Activated gamma-delta T cell treated with Interleukin-2 at 50 U/mL for 16 hours (primary cell): ENCODE measurements around the gene RNF208.
A peak's percentile ranks its signal among the peaks of the same experiment; 100 is the strongest.
"Not testable (repeated sequence)": the region's sequence is repeated elsewhere in the genome, so short reads cannot be mapped to it uniquely, and the experiment has no call there.

Source experiments
- DNase-seq: peaks from one replicate; pipeline ENCODE4 v3.0.0-alpha.2; 2020

Gene RNF208

GRCh38 chr9:137252555-137253506, 30.8 kb upstream of the RNF208 start:
- DNase-seq, result no peak

DNA sequence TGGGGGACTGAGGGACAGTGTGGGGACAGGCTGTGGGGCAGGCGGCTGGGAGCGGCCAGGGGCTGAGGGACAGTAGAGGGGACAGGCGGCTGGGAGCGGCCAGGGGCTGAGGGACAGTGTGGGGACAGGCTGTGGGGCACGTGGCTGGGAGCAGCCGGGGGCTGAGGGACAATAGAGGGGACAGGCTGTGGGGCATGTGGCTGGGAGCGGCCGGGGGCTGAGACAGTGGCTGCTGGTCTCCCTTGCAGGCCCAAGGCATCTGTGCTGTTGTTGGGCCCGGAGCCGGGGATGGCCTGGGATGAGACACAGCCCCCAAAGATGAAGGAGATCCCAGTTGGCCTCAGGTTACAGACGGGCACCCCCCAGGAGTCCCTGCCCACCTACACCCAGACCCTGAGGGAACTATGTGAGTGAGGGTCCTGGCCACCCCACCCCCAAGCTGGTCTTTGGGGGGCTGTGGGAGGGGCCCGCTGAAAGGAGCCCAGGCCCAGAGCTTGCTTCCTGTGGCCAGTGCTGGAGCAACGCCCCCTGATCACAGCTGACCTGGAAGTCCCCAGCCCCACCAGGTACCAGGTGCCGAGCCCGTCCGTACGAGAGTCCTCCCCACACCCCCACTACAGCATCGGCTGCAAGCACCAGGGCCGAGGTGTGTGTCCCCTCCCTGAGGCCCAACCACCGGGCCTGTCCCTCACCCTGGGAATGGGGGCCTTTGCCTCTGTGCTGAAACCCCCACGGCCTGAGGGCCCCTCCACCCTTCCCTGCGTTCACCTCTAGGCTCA, 29.6 kb upstream of the RNF208 start:
- no peak for DNase-seq

GRCh38 chr9:137251194-137251461, 29.1 kb upstream of the RNF208 start, which contains the start of gene STPG3:
STPG3 (plus strand) TSS chr9:137251286; CDS start chr9:137251287, 1 bp downstream.
- no peak for DNase-seq

DNA sequence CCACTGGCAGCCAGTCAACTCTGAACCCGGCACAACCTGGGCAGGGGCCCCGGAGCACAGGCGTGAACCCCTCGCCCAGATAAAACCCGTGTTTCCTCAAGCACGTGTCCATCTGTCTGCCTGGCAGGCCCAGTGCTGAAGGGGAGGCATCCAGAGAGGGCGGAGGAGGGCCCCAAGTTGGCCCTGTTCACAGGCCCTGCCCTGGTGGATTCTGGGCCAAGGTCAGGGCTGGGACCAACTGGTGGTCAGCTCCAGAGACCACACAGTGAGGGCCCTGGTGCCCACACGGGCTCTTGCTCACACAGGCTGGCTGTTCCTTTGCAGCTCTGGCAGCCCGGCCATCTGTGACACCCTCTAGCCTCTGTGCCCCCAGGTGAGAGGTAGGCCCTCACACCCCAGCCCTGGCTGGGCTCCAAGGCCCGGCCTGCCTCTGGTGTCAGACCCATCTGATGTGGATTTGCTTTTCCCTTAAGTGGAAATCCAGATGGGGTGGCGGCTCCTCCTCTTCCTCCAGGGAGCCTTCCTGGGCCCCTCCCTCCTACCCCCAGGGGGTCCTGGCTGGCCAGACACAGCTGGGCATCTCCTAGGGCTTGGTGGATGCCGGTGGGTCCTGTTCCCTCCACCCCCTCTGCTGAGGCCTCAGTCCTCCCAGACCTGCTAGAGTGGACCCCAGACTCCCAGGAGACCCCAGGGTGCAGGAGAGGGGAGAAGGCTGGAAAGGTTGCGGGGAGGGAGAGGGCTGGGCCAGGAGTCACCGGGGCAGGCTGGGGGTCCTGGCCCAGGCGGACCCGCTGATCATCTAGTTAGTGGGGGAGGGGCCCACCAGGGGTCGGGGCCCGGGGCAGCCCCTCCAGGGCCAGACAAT, 28.5 kb upstream of the RNF208 start:
- DNase-seq, result no peak

- no peak for DNase-seq
Observed at GRCh38 chr9:137247916-137248175, 25.8 kb upstream of the RNF208 start.

DNA sequence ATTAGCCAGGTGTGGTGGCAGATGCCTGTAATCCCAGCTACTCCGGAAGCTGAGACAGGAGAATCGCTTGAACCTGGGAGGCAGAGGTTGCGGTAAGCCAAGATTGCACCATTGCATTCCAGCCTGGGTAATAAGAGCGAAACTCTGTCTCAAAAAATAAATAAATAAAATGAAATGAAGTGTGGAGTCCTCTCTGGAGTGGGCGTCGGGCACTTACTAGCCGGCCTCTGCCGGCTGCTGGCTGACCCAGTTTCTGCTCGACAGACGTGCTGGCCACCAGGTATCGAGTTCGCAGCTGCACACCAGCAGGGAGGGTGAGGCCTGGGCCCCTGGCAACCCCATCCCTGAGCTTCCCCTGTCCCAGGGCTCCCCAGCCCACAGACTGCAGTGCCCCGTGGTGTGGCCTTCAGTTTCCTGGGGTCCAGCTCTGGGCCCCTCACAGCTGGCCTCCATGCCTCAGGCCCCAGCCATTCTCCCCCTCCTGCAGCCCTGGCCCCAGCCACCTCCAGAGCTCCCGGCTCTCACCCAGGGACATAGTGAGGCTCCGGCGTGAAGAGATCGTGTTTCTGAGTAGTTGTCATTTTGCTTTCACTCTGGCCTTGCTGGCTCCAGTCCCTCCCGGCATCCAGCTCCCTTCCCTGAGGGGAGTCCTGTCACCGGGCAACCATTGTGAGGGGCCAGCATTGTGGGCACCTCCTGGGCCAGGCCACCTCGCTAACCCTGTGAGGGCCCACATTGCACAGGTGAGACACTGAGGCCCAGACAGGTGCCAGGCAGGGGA, 25.3 kb upstream of the RNF208 start:
- no peak for DNase-seq

DNA sequence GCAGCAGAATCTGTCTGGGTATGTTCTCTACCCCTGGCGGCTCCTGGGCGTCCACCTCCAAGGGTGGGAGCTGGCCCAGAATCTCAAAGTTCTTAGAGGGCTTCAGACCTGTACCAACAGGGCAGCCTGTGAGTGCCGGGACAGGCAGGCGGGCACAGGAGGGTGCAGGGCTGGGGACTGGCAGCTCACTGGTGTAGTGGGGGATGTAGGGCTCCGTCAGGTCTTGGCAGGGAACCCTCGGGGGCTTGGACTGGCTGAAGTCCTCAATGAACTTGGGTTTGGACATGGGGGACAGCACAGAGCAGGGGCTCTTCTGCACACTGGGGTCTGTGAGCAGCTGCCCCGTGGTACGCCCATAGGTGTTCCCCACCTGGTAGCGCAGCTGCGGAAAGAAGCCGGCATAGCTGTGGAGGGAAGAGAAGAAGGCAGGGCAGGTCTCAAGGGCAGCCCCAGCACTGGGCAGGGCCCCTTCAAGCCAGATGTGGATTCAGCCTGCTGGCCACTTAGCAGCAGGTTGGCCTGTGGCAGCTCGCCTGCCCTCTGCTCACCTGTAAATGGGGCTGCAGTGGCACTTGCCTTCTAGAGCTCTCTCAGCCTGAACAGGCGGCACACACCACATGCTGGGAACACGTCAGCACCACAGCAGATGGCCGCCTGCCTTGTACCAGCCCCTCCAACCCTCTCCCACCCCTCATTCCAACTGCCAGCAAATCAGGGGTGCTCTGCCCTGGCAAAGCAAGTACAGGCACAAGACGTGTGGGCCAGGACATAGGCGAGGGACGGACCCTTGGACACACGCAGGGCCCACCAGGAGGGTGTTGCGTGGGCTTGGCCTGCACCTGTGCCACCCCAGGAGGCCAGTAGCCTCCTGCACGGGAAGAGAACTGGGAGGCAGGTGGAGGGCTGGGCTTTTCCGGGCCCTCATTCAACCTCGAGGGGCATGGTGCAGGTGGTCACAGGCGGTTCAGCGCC, 23.7 kb upstream of the RNF208 start:
- DNase-seq, result no peak

- DNase-seq, result no peak
Observed at GRCh38 chr9:137244486-137245449, 22.7 kb upstream of the RNF208 start.

GRCh38 chr9:137243626-137244485, 21.8 kb upstream of the RNF208 start:
- no peak for DNase-seq

DNA sequence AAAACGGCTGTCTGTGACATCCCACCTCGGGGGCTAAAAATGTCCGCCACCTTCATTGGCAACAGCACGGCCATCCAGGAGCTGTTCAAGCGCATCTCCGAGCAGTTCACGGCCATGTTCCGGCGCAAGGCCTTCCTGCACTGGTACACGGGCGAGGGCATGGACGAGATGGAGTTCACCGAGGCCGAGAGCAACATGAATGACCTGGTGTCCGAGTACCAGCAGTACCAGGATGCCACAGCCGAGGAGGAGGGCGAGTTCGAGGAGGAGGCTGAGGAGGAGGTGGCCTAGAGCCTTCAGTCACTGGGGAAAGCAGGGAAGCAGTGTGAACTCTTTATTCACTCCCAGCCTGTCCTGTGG, 21.2 kb upstream of the RNF208 start:
- DNase-seq, result not testable (repeated sequence)

DNA sequence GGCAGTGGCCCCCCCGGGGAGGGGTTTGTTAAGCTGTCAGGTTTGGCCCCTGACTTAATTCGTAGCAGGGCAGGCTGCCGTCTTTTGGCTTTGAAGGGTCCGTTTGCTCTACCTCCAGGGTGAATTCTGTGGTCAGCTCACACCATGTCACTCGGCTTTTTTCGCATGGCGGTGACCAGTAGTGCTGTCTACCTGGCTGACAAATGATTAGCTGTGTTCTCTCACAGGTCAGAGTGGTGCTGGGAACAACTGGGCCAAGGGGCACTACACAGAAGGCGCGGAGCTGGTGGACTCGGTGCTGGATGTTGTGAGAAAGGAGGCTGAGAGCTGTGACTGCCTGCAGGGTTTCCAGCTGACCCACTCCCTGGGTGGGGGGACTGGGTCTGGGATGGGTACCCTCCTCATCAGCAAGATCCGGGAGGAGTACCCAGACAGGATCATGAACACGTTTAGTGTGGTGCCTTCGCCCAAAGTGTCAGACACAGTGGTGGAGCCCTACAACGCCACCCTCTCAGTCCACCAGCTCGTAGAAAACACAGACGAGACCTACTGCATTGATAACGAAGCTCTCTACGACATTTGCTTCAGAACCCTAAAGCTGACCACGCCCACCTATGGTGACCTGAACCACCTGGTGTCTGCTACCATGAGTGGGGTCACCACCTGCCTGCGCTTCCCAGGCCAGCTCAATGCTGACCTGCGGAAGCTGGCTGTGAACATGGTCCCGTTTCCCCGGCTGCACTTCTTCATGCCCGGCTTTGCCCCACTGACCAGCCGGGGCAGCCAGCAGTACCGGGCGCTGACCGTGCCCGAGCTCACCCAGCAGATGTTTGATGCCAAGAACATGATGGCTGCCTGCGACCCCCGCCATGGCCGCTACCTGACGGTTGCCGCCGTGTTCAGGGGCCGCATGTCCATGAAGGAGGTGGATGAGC, 20.5 kb upstream of the RNF208 start:
- DNase-seq, result no peak

GRCh38 chr9:137241490-137242268, 19.6 kb upstream of the RNF208 start:
- peak; percentile 78 for DNase-seq

GRCh38 chr9:137240841-137241489, 18.9 kb upstream of the RNF208 start, which contains the start of gene TUBB4B:
TUBB4B (plus strand) TSS chr9:137241287; CDS start chr9:137241361, 74 bp downstream.
- DNase-seq, result peak; percentile 98

- DNase-seq, result peak; percentile 66
Observed at GRCh38 chr9:137240318-137240840, 18.3 kb upstream of the RNF208 start.

GRCh38 chr9:137239541-137240200, 17.6 kb upstream of the RNF208 start:
- not testable (repeated sequence) for DNase-seq
